Keratinocyte (primary cell): Measurements from ENCODE around the gene C16orf54. TPM values are rescaled to one million over a fixed set of nuclear protein-coding genes. Genes with fewer than 3 reads are reported as not detected.

Source experiments
- DNase-seq: peaks from one replicate; pipeline ENCODE4 v3.0.0-alpha.2; 2011; ENCODE audit warnings: low read depth, missing footprints, low spot score
- FAIRE-seq: peaks from 2 replicates; lab custom pipeline; 2011; peaks lifted over from hg19 to GRCh38; lab: Jason Lieb, UNC
- H2AFZ ChIP-seq: 2 replicates; pipeline ENCODE4 v1.6.0; 2012; ENCODE audit warnings: low read length, control low read depth, inconsistent platforms; ENCODE audit not compliant: control insufficient read depth
- H3K27ac ChIP-seq: 2 replicates; pipeline ENCODE4 v1.5.1; 2011; ENCODE audit warnings: low read length; ENCODE audit not compliant: control insufficient read depth, insufficient read depth
- H3K27me3 ChIP-seq: 3 replicates; pipeline ENCODE4 v1.6.0; 2011; ENCODE audit warnings: low read length; ENCODE audit not compliant: control insufficient read depth, insufficient read depth; ENCODE audit errors: extremely low read depth
- H3K36me3 ChIP-seq, 2 experiments: 2 replicates in 1 of 2; 3 replicates in 1 of 2; pipeline ENCODE4 v1.5.1; 2011; ENCODE audit warnings: low read length in 2 of 2, mild to moderate bottlenecking in 1 of 2; ENCODE audit not compliant: control insufficient read depth in 2 of 2, insufficient read depth in 2 of 2; ENCODE audit errors: extremely low read depth in 1 of 2
- H3K4me1 ChIP-seq: 3 replicates; pipeline ENCODE4 v1.5.1; 2011; ENCODE audit warnings: low read length; ENCODE audit not compliant: control insufficient read depth, insufficient read depth; ENCODE audit errors: extremely low read depth
- H3K4me2 ChIP-seq: 3 replicates; pipeline ENCODE4 v1.6.0; 2011; ENCODE audit warnings: low read depth, low read length; ENCODE audit not compliant: control insufficient read depth, insufficient read depth; ENCODE audit errors: extremely low read depth
- H3K4me3 ChIP-seq, 3 experiments: fragments of 200-600 bp in 1 of 3; sonication (generic) in 1 of 3; 2 replicates in 2 of 3; 3 replicates in 1 of 3; pipeline ENCODE4 v1.5.1; 2011 to 2016; ENCODE audit warnings: low read length in 3 of 3, mild to moderate bottlenecking in 3 of 3, control low read depth in 2 of 3, inconsistent platforms in 1 of 3, low read depth in 1 of 3, mixed read lengths in 1 of 3, mixed run types in 1 of 3, moderate library complexity in 1 of 3; ENCODE audit not compliant: control insufficient read depth in 2 of 3, insufficient read depth in 2 of 3; ENCODE audit errors: extremely low read depth in 1 of 3
- H3K79me2 ChIP-seq: 2 replicates; pipeline ENCODE4 v1.6.0; 2012; ENCODE audit warnings: low read length; ENCODE audit not compliant: control insufficient read depth, insufficient read depth
- H3K9ac ChIP-seq: 3 replicates; pipeline ENCODE4 v1.6.0; 2011; ENCODE audit warnings: low read length; ENCODE audit not compliant: control insufficient read depth, insufficient read depth; ENCODE audit errors: extremely low read depth
- H3K9me1 ChIP-seq: 3 replicates; pipeline ENCODE4 v1.6.0; 2011; ENCODE audit warnings: low read length; ENCODE audit not compliant: control insufficient read depth, insufficient read depth; ENCODE audit errors: extremely low read depth
- H3K9me3 ChIP-seq: 2 replicates; pipeline ENCODE4 v1.5.1; 2012; ENCODE audit warnings: low read depth, low read length; ENCODE audit not compliant: control insufficient read depth
- H4K20me1 ChIP-seq: 3 replicates; pipeline ENCODE4 v1.6.0; 2011; ENCODE audit warnings: low read length; ENCODE audit not compliant: control insufficient read depth, insufficient read depth; ENCODE audit errors: extremely low read depth
- EZH2 ChIP-seq: IDR thresholded peaks from one replicate; pipeline ENCODE4 v1.6.1; 2012; ENCODE audit warnings: inconsistent platforms, mild to moderate bottlenecking, low read length, moderate library complexity
- dilution Hi-C: fragments of 300-500 bp; cut with MboI; formaldehyde crosslinking; loops from one replicate; pipeline ENCODE4 v1.7.0; 2020; ENCODE audit warnings: low sequenced_read_pairs; ENCODE audit not compliant: extremely low pct_ligation_motif_present
- polyA plus RNA-seq, 5 experiments: library from polyadenylated mRNA; depleted of rRNA in 3 of 5; stranded (reverse) in 3 of 5; stranded (forward) in 1 of 5; unstranded in 1 of 5; fragments of >200 nt; gene quantifications; 1 replicate in 1 of 5; 2 replicates in 3 of 5; 3 replicates in 1 of 5; pipeline versions ENCODE4 v1.2.1 to v1.2.3, GENCODE V29; 2011 to 2012; ENCODE audit warnings: missing spikeins in 2 of 5, low read depth in 1 of 5, low replicate concordance in 1 of 5
- TF ChIP-seq, protein P1 (sequence below), 3 experiments: IDR thresholded peaks in 1 of 3; conservative IDR thresholded peaks in 1 of 3; optimal IDR thresholded peaks in 1 of 3; 2 replicates in 2 of 3; 3 replicates in 1 of 3; pipeline versions ENCODE3 to v1.5.1; 2011; ENCODE audit warnings: low read length in 3 of 3, mild to moderate bottlenecking in 3 of 3, moderate library complexity in 2 of 3, control low read depth in 1 of 3, inconsistent platforms in 1 of 3; ENCODE audit not compliant: insufficient read depth in 2 of 3; ENCODE audit errors: extremely low read depth in 1 of 3

The C16orf54 gene
- polyA plus RNA-seq, 1 donor (not counting 4 experiments of a cell fraction or from before 2014, with no cell fraction given) = not detected

DNA sequence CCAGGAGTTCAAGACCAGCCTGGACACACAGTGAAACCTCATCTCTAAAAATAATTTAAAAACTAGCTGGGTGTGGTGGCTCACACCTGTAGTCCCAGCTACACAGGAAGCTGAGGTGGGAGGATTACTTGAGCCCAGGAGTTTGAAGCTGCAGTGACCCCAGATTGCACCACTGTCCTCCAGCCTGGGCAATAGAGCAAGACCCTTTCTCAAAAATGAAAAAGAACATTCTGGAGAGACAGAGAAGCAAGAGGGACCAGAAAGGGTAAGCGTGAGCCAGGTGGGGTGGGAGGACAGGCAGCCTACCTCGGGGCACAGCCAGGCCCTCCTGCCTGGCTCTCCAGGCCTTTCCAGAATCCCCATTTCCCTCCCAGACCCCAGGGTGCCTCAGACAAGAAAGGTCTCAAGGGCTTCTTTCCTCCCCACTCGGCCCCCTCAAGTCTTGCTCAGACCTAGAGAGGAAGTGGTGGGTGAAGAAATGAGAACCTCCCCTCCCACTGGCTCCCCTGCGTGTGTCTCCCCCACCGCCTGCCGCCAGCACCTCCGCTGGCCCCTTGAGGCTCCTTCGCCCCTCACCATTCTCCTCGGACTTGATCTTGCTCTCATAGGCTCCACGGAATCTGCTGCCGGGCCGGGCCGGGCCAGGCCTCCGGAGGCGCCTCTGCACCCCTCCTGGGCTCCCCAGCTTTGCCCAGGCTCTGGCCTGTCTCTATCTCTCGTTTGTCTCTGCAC, 503 bp downstream of the C16orf54 start:
- no peaks in the 10 kb centered on the region for H3K27me3 ChIP-seq
- no peaks in the 10 kb centered on the region for H3K9me3 ChIP-seq
- no peaks in the 10 kb centered on the region for H3K9me1 ChIP-seq
- no peaks in the 10 kb centered on the region for H3K79me2 ChIP-seq
- FAIRE-seq = no peak
- no peaks in the 10 kb centered on the region for H3K36me3 ChIP-seq
- no peak overlapping the region for H3K4me3 ChIP-seq
- H4K20me1 ChIP-seq = no peaks in the 10 kb centered on the region
- dilution Hi-C loops = no loop called here
- H2AFZ ChIP-seq = no peak overlapping the region
- no peak overlapping the region for H3K9ac ChIP-seq
- no peak overlapping the region for H3K27ac ChIP-seq
- H3K4me1 ChIP-seq = no peaks in the 10 kb centered on the region
- DNase-seq = no peak
- H3K4me2 ChIP-seq = no peak overlapping the region
- TF ChIP-seq, protein P1, sequence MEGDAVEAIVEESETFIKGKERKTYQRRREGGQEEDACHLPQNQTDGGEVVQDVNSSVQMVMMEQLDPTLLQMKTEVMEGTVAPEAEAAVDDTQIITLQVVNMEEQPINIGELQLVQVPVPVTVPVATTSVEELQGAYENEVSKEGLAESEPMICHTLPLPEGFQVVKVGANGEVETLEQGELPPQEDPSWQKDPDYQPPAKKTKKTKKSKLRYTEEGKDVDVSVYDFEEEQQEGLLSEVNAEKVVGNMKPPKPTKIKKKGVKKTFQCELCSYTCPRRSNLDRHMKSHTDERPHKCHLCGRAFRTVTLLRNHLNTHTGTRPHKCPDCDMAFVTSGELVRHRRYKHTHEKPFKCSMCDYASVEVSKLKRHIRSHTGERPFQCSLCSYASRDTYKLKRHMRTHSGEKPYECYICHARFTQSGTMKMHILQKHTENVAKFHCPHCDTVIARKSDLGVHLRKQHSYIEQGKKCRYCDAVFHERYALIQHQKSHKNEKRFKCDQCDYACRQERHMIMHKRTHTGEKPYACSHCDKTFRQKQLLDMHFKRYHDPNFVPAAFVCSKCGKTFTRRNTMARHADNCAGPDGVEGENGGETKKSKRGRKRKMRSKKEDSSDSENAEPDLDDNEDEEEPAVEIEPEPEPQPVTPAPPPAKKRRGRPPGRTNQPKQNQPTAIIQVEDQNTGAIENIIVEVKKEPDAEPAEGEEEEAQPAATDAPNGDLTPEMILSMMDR (optimal IDR thresholded peaks at IDR 0.05 in 1 of 3, IDR thresholded peaks at IDR 0.05 in 1 of 3, conservative IDR thresholded peaks at IDR 0.05 in 1 of 3; ENCODE audit: extremely low read depth in 1 of 3, insufficient read depth in 2 of 3, low read length in 3 of 3) = no peak
- TF ChIP-seq EZH2 = no peak

DNA sequence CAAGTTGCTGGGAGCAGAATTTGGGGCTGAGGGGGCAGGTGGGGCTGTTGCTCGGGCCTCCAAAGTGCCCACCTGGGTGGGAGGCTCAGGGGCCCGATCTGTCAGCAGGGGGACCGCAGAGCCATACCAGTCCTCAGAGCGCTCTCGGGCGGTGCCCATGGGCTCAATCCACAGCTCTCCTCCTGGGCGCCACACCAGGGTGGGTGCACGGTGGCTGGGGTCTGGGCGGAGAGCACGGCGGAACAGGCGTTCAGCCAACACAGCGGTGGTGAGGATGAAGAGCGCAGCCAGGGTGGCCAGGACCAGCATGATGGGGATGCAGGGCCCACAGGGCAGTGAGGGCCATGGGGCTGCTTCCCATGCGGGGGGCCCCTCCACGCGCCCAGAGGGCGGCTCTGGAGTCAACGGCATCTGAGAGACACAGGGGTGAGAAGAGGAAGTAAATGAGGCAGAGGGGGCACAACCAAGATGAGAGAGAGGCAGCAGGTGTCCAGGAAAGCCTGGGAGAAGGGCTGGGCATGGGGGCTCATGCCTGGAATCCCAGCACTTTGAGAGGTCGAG, 1.2 kb downstream of the C16orf54 start:
- no peaks in the 10 kb centered on the region for H3K4me1 ChIP-seq
- dilution Hi-C loops = no loop called here
- DNase-seq (no peak), FAIRE-seq (no peak)
- H3K4me2 ChIP-seq = no peak overlapping the region
- H4K20me1 ChIP-seq = no peaks in the 10 kb centered on the region
- H3K79me2 ChIP-seq = no peaks in the 10 kb centered on the region
- no peak overlapping the region for H3K9ac ChIP-seq
- no peaks in the 10 kb centered on the region for H3K9me3 ChIP-seq
- no peak overlapping the region for H3K4me3 ChIP-seq
- H2AFZ ChIP-seq = no peak overlapping the region
- H3K36me3 ChIP-seq = no peaks in the 10 kb centered on the region
- no peak overlapping the region for H3K27ac ChIP-seq
- H3K27me3 ChIP-seq = no peaks in the 10 kb centered on the region
- TF ChIP-seq, protein P1 (optimal IDR thresholded peaks at IDR 0.05 in 1 of 3, IDR thresholded peaks at IDR 0.05 in 1 of 3, conservative IDR thresholded peaks at IDR 0.05 in 1 of 3; ENCODE audit: extremely low read depth in 1 of 3, insufficient read depth in 2 of 3, low read length in 3 of 3) = no peak
- no peak for TF ChIP-seq EZH2
- H3K9me1 ChIP-seq = no peaks in the 10 kb centered on the region
